Measurements from ENCODE around the gene HSD17B12. TPM values are rescaled to one million over a fixed set of nuclear protein-coding genes. Genes with fewer than 3 reads are reported as not detected.

The HSD17B12 gene
- polyA plus RNA-seq, 1 donor from 2014 or later = 58.8 TPM

DNA sequence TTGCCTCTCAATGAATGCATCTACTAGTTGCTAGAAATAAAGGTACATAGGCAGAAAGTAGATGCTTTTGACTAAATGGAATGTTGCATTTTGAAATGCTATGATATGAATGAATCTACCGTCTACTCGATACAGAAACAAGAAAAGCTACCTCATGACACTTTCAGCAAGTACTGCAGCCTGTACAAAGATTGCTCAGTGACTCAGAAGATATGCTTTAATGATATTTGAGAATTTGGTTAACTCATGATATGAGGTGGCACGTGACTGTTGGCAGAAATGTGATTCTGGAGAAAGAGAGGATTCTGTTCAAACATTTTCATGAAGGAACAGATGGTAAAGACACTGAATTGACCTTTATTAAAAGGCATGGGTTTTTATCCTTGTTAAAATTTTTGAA is 76.0 kb downstream of the HSD17B12 start:
- no peaks in the 10 kb centered on the region for H3K79me2 ChIP-seq (replicated peaks; ENCODE audit: insufficient read depth, low read length)
- H3K4me3 ChIP-seq (ENCODE audit: low read length) = no peak overlapping the region
- no peaks in the 10 kb centered on the region for H4K20me1 ChIP-seq (ENCODE audit: insufficient read depth)
- no peaks in the 10 kb centered on the region for H3K9me3 ChIP-seq (ENCODE audit: low read length)
- no peaks in the 10 kb centered on the region for H3F3A ChIP-seq (ENCODE audit: insufficient read depth, low read length, poor library complexity, severe bottlenecking)
- H3K9ac ChIP-seq (ENCODE audit: low read length) = no peak overlapping the region
- H3K9me2 ChIP-seq (ENCODE audit: insufficient read depth, low read length) = no peaks in the 10 kb centered on the region
- TF ChIP-seq TAF1 (IDR thresholded peaks at IDR 0.05; ENCODE audit: low read depth) (no peak), RAD21 (conservative IDR thresholded peaks at IDR 0.05) (no peak), SMC3 (conservative IDR thresholded peaks at IDR 0.05; ENCODE audit: poor library complexity) (no peak), EP300 (conservative IDR thresholded peaks at IDR 0.05; ENCODE audit: poor library complexity, severe bottlenecking) (no peak), EZH2 (IDR thresholded peaks at IDR 0.05; ENCODE audit: borderline replicate concordance, insufficient read depth, low read length, poor library complexity, severe bottlenecking) (no peak), POLR2AphosphoS5 (IDR thresholded peaks at IDR 0.05) (no peak)
- TF ChIP-seq, protein P1, sequence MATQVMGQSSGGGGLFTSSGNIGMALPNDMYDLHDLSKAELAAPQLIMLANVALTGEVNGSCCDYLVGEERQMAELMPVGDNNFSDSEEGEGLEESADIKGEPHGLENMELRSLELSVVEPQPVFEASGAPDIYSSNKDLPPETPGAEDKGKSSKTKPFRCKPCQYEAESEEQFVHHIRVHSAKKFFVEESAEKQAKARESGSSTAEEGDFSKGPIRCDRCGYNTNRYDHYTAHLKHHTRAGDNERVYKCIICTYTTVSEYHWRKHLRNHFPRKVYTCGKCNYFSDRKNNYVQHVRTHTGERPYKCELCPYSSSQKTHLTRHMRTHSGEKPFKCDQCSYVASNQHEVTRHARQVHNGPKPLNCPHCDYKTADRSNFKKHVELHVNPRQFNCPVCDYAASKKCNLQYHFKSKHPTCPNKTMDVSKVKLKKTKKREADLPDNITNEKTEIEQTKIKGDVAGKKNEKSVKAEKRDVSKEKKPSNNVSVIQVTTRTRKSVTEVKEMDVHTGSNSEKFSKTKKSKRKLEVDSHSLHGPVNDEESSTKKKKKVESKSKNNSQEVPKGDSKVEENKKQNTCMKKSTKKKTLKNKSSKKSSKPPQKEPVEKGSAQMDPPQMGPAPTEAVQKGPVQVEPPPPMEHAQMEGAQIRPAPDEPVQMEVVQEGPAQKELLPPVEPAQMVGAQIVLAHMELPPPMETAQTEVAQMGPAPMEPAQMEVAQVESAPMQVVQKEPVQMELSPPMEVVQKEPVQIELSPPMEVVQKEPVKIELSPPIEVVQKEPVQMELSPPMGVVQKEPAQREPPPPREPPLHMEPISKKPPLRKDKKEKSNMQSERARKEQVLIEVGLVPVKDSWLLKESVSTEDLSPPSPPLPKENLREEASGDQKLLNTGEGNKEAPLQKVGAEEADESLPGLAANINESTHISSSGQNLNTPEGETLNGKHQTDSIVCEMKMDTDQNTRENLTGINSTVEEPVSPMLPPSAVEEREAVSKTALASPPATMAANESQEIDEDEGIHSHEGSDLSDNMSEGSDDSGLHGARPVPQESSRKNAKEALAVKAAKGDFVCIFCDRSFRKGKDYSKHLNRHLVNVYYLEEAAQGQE (IDR thresholded peaks at IDR 0.05; ENCODE audit: borderline replicate concordance) = no peak
- TF ChIP-seq, protein P2, sequence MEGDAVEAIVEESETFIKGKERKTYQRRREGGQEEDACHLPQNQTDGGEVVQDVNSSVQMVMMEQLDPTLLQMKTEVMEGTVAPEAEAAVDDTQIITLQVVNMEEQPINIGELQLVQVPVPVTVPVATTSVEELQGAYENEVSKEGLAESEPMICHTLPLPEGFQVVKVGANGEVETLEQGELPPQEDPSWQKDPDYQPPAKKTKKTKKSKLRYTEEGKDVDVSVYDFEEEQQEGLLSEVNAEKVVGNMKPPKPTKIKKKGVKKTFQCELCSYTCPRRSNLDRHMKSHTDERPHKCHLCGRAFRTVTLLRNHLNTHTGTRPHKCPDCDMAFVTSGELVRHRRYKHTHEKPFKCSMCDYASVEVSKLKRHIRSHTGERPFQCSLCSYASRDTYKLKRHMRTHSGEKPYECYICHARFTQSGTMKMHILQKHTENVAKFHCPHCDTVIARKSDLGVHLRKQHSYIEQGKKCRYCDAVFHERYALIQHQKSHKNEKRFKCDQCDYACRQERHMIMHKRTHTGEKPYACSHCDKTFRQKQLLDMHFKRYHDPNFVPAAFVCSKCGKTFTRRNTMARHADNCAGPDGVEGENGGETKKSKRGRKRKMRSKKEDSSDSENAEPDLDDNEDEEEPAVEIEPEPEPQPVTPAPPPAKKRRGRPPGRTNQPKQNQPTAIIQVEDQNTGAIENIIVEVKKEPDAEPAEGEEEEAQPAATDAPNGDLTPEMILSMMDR (IDR thresholded peaks at IDR 0.05; ENCODE audit: poor library complexity, severe bottlenecking) = no peak
- H3K27ac ChIP-seq (ENCODE audit: low read length) = no peak overlapping the region
- no peaks in the 10 kb centered on the region for H3K36me3 ChIP-seq (ENCODE audit: insufficient read depth, low read length)
- H2AFZ ChIP-seq (ENCODE audit: low read depth, low read length) = no peak overlapping the region
- no peaks in the 10 kb centered on the region for H3K27me3 ChIP-seq (ENCODE audit: insufficient read depth, low read depth, low read length)
- no peak overlapping the region for H3K4me2 ChIP-seq (ENCODE audit: low read length)

DNA sequence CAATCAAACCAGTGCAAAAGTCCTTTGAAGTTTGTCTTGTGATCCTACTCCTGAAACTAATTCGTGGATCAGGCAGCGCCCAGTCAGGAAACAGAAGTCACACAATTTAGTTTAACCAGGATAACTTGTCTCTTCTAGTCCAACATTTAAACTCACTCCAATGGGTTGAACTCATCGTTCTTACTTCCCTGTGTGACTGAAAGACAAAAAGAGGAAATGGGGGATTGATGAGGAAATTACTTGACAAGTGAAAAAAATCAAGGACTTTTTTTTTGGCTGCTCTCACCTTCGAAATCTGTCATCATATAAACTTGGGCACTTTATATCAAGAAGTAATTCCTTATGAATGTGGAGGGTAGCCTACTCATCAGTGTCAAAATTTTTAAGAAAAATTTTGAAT is 78.4 kb downstream of the HSD17B12 start:
- Histone ChIP-seq H3K27ac (ENCODE audit: low read length) (no peak overlapping the region), H3F3A (ENCODE audit: insufficient read depth, low read length, poor library complexity, severe bottlenecking) (no peaks in the 10 kb centered on the region), H3K27me3 (ENCODE audit: insufficient read depth, low read depth, low read length) (no peaks in the 10 kb centered on the region), H3K4me2 (ENCODE audit: low read length) (no peak overlapping the region), H4K20me1 (ENCODE audit: insufficient read depth) (no peaks in the 10 kb centered on the region), H3K9me3 (ENCODE audit: low read length) (no peaks in the 10 kb centered on the region), H3K4me3 (ENCODE audit: low read length) (no peak overlapping the region), H3K9ac (ENCODE audit: low read length) (no peak overlapping the region), H3K9me2 (ENCODE audit: insufficient read depth, low read length) (no peaks in the 10 kb centered on the region), H3K79me2 (replicated peaks; ENCODE audit: insufficient read depth, low read length) (no peaks in the 10 kb centered on the region), H2AFZ (ENCODE audit: low read depth, low read length) (no peak overlapping the region), H3K36me3 (ENCODE audit: insufficient read depth, low read length) (no peaks in the 10 kb centered on the region)
- TF ChIP-seq SMC3 (conservative IDR thresholded peaks at IDR 0.05; ENCODE audit: poor library complexity) = no peak
- TF ChIP-seq EP300 (conservative IDR thresholded peaks at IDR 0.05; ENCODE audit: poor library complexity, severe bottlenecking) = no peak

DNA sequence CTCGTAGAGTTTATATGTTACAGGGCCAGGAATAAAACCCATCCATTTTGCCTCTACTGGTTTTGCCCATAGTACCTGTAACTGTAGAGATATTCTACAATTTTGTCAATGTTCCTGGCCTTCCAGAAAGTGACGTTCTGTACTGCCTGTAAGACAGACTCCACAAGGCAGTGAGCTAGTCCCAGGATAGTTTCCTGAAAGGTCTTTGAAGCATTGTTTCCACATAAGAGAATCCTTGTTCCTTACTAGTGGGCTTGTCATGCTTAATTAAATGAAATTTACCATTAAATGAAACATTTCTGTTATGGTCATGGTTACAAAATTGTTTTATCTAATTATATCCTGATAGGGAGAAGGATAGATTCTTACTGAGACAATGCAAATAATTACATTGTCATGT is 80.4 kb downstream of the HSD17B12 start:
- Histone ChIP-seq H3K4me2 (ENCODE audit: low read length) (no peak overlapping the region), H3K36me3 (ENCODE audit: insufficient read depth, low read length) (no peaks in the 10 kb centered on the region), H3K9me2 (ENCODE audit: insufficient read depth, low read length) (no peaks in the 10 kb centered on the region), H2AFZ (ENCODE audit: low read depth, low read length) (no peak overlapping the region), H3K27me3 (ENCODE audit: insufficient read depth, low read depth, low read length) (no peaks in the 10 kb centered on the region), H3K4me3 (ENCODE audit: low read length) (no peak overlapping the region), H3K9ac (ENCODE audit: low read length) (no peak overlapping the region), H3K9me3 (ENCODE audit: low read length) (no peaks in the 10 kb centered on the region), H4K20me1 (ENCODE audit: insufficient read depth) (no peaks in the 10 kb centered on the region), H3K79me2 (replicated peaks; ENCODE audit: insufficient read depth, low read length) (no peaks in the 10 kb centered on the region), H3F3A (ENCODE audit: insufficient read depth, low read length, poor library complexity, severe bottlenecking) (no peaks in the 10 kb centered on the region), H3K27ac (ENCODE audit: low read length) (no peak overlapping the region)
- no peak for TF ChIP-seq EP300 (conservative IDR thresholded peaks at IDR 0.05; ENCODE audit: poor library complexity, severe bottlenecking)
- no peak for TF ChIP-seq EZH2 (IDR thresholded peaks at IDR 0.05; ENCODE audit: borderline replicate concordance, insufficient read depth, low read length, poor library complexity, severe bottlenecking)
- TF ChIP-seq, protein P2 (IDR thresholded peaks at IDR 0.05; ENCODE audit: poor library complexity, severe bottlenecking) = no peak
- TF ChIP-seq, protein P1 (IDR thresholded peaks at IDR 0.05; ENCODE audit: borderline replicate concordance) = no peak
- no peak for TF ChIP-seq POLR2AphosphoS5 (IDR thresholded peaks at IDR 0.05)
- TF ChIP-seq RAD21 (conservative IDR thresholded peaks at IDR 0.05) = no peak
- TF ChIP-seq SMC3 (conservative IDR thresholded peaks at IDR 0.05; ENCODE audit: poor library complexity) = no peak
- no peak for TF ChIP-seq TAF1 (IDR thresholded peaks at IDR 0.05; ENCODE audit: low read depth)
- TF ChIP-seq MXI1 (conservative IDR thresholded peaks at IDR 0.05; ENCODE audit: poor library complexity, severe bottlenecking) = no peak

All from neural cell (in vitro differentiated cells).